ENCODE measurements around the gene MYLK. TPM values are rescaled to one million over a fixed set of nuclear protein-coding genes. Genes with fewer than 3 reads are reported as not detected.

MYLK gene
- total RNA-seq, 2 experiments from 2014 or later = 0.22 TPM; not detected in 1

DNA sequence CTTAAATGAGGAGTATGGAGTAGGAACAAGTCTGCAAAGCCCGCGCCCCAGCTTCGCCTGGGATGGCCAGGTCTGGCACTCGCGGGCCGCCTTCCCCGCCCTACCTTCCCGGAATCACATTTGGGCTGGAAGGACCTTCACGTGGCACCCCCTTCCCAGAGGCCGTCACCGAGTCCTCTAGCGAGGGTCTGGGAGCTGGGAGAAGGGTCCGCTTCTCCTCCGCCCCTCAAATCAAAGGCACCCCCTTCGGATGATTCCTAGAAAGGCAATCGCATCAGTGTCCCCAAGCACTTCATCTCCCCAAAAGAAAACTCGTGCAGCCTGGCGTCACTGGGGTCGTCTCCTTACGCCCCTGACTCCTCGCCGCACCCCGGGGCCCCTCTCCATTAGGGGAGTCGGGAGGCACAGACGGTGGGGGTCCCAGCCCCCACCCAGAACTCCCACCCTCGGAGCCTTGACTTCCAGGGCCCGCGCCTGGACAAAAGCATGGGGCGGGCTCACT is 380 bp downstream of the MYLK start:
- H3K4me3 ChIP-seq (ENCODE audit: low read length) = peak overlapping the region; percentile 7
- H3K9me3 ChIP-seq (ENCODE audit: control insufficient read depth in 1 of 2, insufficient read depth in 1 of 2, low read length in 2 of 2) = no peaks in the 10 kb centered on the region
- peaks cover 17 to 33% of the 10 kb centered on the region in 2 experiments for H3K27me3 ChIP-seq (ENCODE audit: control insufficient read depth in 1 of 2, insufficient read depth in 2 of 2, low read length in 2 of 2)
- Mint-ChIP-seq H3K27ac (no peak overlapping the region), H3K4me1 (ENCODE audit: low read depth) (peaks cover 14% of the 10 kb centered on the region), H3K9me3 (no peaks in the 10 kb centered on the region), H3K27me3 (peaks cover 67% of the 10 kb centered on the region), H3K4me3 (no peak overlapping the region), H3K36me3 (ENCODE audit: low read depth) (no peaks in the 10 kb centered on the region)
- H3K4me1 ChIP-seq (ENCODE audit: insufficient read depth, low read length) = peaks cover 11% of the 10 kb centered on the region
- ChIA-PET CTCF (no interaction called here), POLR2A (no interaction called here)
- H3K27ac ChIP-seq (ENCODE audit: low read depth in 1 of 2, low read length in 2 of 2) = no peak overlapping the region
- TF ChIP-seq, protein P1, sequence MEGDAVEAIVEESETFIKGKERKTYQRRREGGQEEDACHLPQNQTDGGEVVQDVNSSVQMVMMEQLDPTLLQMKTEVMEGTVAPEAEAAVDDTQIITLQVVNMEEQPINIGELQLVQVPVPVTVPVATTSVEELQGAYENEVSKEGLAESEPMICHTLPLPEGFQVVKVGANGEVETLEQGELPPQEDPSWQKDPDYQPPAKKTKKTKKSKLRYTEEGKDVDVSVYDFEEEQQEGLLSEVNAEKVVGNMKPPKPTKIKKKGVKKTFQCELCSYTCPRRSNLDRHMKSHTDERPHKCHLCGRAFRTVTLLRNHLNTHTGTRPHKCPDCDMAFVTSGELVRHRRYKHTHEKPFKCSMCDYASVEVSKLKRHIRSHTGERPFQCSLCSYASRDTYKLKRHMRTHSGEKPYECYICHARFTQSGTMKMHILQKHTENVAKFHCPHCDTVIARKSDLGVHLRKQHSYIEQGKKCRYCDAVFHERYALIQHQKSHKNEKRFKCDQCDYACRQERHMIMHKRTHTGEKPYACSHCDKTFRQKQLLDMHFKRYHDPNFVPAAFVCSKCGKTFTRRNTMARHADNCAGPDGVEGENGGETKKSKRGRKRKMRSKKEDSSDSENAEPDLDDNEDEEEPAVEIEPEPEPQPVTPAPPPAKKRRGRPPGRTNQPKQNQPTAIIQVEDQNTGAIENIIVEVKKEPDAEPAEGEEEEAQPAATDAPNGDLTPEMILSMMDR (IDR thresholded peaks at IDR 0.05) = no peak
- intact Hi-C loops (cut with DNase I, micrococcal nuclease) = no loop called here
- ATAC-seq (ENCODE audit: poor library complexity) (no peak), DNase-seq (no peak)
- H3K36me3 ChIP-seq (ENCODE audit: insufficient read depth, low read length) = no peaks in the 10 kb centered on the region

DNA sequence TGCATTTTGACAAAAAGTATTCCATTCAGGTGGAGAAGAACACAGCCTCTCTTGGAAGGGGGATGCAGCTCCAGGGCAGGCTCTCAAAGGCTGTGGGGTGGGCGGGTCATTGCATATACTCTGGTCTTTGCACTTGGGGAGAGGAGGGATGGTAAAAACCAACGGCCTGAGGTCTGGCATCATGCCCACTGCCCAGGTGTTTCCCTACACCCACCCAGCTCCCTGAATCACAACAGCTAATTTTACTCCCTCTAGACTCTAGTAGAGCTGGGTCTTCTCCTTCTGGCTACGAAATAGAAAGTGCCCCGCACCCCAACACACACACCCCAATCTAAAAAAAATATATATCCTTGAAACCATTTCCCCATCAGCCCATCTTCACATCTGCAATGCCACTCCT is 1.0 kb downstream of the MYLK start:
- ChIA-PET POLR2A (no interaction called here), CTCF (no interaction called here)
- peaks cover 11% of the 10 kb centered on the region for H3K4me1 ChIP-seq (ENCODE audit: insufficient read depth, low read length)
- TF ChIP-seq, protein P1 (IDR thresholded peaks at IDR 0.05) = no peak
- Mint-ChIP-seq H3K27ac (no peak overlapping the region), H3K4me3 (peak overlapping the region; percentile 34), H3K9me3 (no peaks in the 10 kb centered on the region), H3K36me3 (ENCODE audit: low read depth) (no peaks in the 10 kb centered on the region), H3K27me3 (peaks cover 61% of the 10 kb centered on the region), H3K4me1 (ENCODE audit: low read depth) (peaks cover 14% of the 10 kb centered on the region)
- no peaks in the 10 kb centered on the region for H3K9me3 ChIP-seq (ENCODE audit: control insufficient read depth in 1 of 2, insufficient read depth in 1 of 2, low read length in 2 of 2)
- no peak overlapping the region for H3K27ac ChIP-seq (ENCODE audit: low read depth in 1 of 2, low read length in 2 of 2)
- H3K4me3 ChIP-seq (ENCODE audit: low read length) = no peak overlapping the region
- ATAC-seq (ENCODE audit: poor library complexity) (no peak), DNase-seq (no peak)
- H3K36me3 ChIP-seq (ENCODE audit: insufficient read depth, low read length) = no peaks in the 10 kb centered on the region
- H3K27me3 ChIP-seq (ENCODE audit: control insufficient read depth in 1 of 2, insufficient read depth in 2 of 2, low read length in 2 of 2) = peaks cover 17 to 31% of the 10 kb centered on the region in 2 experiments
- intact Hi-C loops (cut with DNase I, micrococcal nuclease) = no loop called here

DNA sequence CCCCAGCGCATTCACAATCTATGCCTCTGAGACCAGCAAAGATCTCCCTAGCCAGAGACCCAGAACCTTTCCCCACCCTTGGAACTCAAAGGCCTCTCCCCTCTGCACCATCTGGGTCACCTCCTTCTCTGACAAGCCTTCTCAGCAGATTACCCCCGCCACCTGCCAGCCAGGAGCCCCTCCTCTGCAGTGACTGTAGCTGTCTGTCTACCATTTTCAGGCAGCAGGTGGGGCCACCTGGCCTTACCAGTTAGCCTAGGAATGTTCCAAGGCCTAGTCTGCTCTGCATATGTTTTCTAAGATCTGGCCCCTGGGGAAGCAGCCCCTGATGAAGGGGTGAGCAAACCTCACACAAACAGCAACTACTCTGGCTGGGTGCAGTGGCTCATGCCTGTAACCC is 2.4 kb downstream of the MYLK start:
- H3K27ac ChIP-seq (ENCODE audit: low read depth in 1 of 2, low read length in 2 of 2) = no peak overlapping the region
- intact Hi-C loops (cut with DNase I, micrococcal nuclease) = no loop called here
- TF ChIP-seq, protein P1 (IDR thresholded peaks at IDR 0.05) = no peak

More for the DNA sequence above, 2.4 kb downstream of the MYLK start:
- ChIA-PET POLR2A (no interaction called here), CTCF (no interaction called here)
- Mint-ChIP-seq H3K4me3 (no peak overlapping the region), H3K27ac (no peak overlapping the region), H3K4me1 (ENCODE audit: low read depth) (peaks cover 14% of the 10 kb centered on the region), H3K36me3 (ENCODE audit: low read depth) (no peaks in the 10 kb centered on the region), H3K9me3 (no peaks in the 10 kb centered on the region), H3K27me3 (peaks cover 59% of the 10 kb centered on the region)
- ATAC-seq (ENCODE audit: poor library complexity) (no peak), DNase-seq (no peak)
- H3K27me3 ChIP-seq (ENCODE audit: control insufficient read depth in 1 of 2, insufficient read depth in 2 of 2, low read length in 2 of 2) = peaks cover 17 to 26% of the 10 kb centered on the region in 2 experiments
- no peaks in the 10 kb centered on the region for H3K36me3 ChIP-seq (ENCODE audit: insufficient read depth, low read length)
- H3K4me1 ChIP-seq (ENCODE audit: insufficient read depth, low read length) = peaks cover 11% of the 10 kb centered on the region
- no peaks in the 10 kb centered on the region for H3K9me3 ChIP-seq (ENCODE audit: control insufficient read depth in 1 of 2, insufficient read depth in 1 of 2, low read length in 2 of 2)
- no peak overlapping the region for H3K4me3 ChIP-seq (ENCODE audit: low read length)
